Measurements from ENCODE around the gene ATAD3B. TPM values are rescaled to one million over a fixed set of nuclear protein-coding genes. Genes with fewer than 3 reads are reported as not detected.

ATAD3B gene
- total and polyA plus RNA-seq, 4 donors, result 6.4 to 14.3 (median 10.3) TPM

- Histone ChIP-seq H3K4me3 (ENCODE audit: low read depth in 1 of 3, low read length in 3 of 3) (no peak overlapping the region), H3K36me3 (ENCODE audit: control insufficient read depth in 4 of 4, insufficient read depth in 3 of 4, low read depth in 1 of 4, low read length in 3 of 4) (peaks cover 0 to 8% (median 1%) of the 10 kb centered on the region in 4 donors), H3K9ac (ENCODE audit: low read depth in 1 of 2, low read length in 2 of 2) (no peak overlapping the region), H3K27ac (ENCODE audit: low read depth in 1 of 2, low read length in 2 of 2) (no peak overlapping the region), H3K27me3 (ENCODE audit: control insufficient read depth in 4 of 4, insufficient read depth in 4 of 4, low read length in 3 of 4) (no peaks in the 10 kb centered on the region), H3K4me1 (ENCODE audit: control insufficient read depth in 4 of 4, insufficient read depth in 4 of 4, low read length in 3 of 4) (peaks cover 0 to 7% (median 5%) of the 10 kb centered on the region in 4 donors), H3K9me3 (ENCODE audit: control insufficient read depth in 4 of 4, low read length in 3 of 4) (no peaks in the 10 kb centered on the region)
- 94% methylated on average over 15 of the region's 15 CpGs for WGBS
- no peak for DNase-seq (ENCODE audit: low spot score)
- TF ChIP-seq GABPA (IDR thresholded peaks at IDR 0.05 in 1 of 2, conservative IDR thresholded peaks at IDR 0.05 in 1 of 2), result no peak
- TF ChIP-seq EGR1 (IDR thresholded peaks at IDR 0.05; ENCODE audit: low read depth in 2 of 2), result no peak
- no peak for TF ChIP-seq RXRA (IDR thresholded peaks at IDR 0.05)
- no peak for TF ChIP-seq HNF4A (conservative IDR thresholded peaks at IDR 0.05)
- TF ChIP-seq RAD21 (IDR thresholded peaks at IDR 0.05), result no peak
- TF ChIP-seq SP1 (IDR thresholded peaks at IDR 0.05), result no peak
- no peak for TF ChIP-seq FOXA2 (IDR thresholded peaks at IDR 0.05)
- TF ChIP-seq TAF1 (conservative IDR thresholded peaks at IDR 0.05), result no peak
- TF ChIP-seq MAX (IDR thresholded peaks at IDR 0.05), result no peak
Observed at GRCh38 chr1:1536938-1537546, 65.5 kb downstream of the ATAD3B start.

- no peak overlapping the region for H3K4me3 ChIP-seq (ENCODE audit: low read depth in 1 of 3, low read length in 3 of 3)
- H3K27me3 ChIP-seq (ENCODE audit: control insufficient read depth in 4 of 4, insufficient read depth in 4 of 4, low read length in 3 of 4), result no peaks in the 10 kb centered on the region
- H3K27ac ChIP-seq (ENCODE audit: low read depth in 1 of 2, low read length in 2 of 2), result no peak overlapping the region
- H3K4me1 ChIP-seq (ENCODE audit: control insufficient read depth in 4 of 4, insufficient read depth in 4 of 4, low read length in 3 of 4), result peaks cover 0 to 7% (median 5%) of the 10 kb centered on the region in 4 donors
- TF ChIP-seq JUND (IDR thresholded peaks at IDR 0.05), result no peak
- TF ChIP-seq HNF4G (IDR thresholded peaks at IDR 0.05), result no peak
- peaks cover 0 to 11% (median 1%) of the 10 kb centered on the region in 4 donors for H3K36me3 ChIP-seq (ENCODE audit: control insufficient read depth in 4 of 4, insufficient read depth in 3 of 4, low read depth in 1 of 4, low read length in 3 of 4)
- 96% methylated on average over 32 of the region's 32 CpGs for WGBS
- no peaks in the 10 kb centered on the region for H3K9me3 ChIP-seq (ENCODE audit: control insufficient read depth in 4 of 4, low read length in 3 of 4)
- no peak for DNase-seq (ENCODE audit: low spot score)
- no peak overlapping the region for H3K9ac ChIP-seq (ENCODE audit: low read depth in 1 of 2, low read length in 2 of 2)
Observed at GRCh38 chr1:1537626-1538250, 66.2 kb downstream of the ATAD3B start.

GRCh38 chr1:1538334-1538733 is 66.8 kb downstream of the ATAD3B start:
- H3K9me3 ChIP-seq (ENCODE audit: control insufficient read depth in 4 of 4, low read length in 3 of 4), result no peaks in the 10 kb centered on the region
- DNase-seq (ENCODE audit: low spot score), result no peak
- TF ChIP-seq HNF4G (IDR thresholded peaks at IDR 0.05) (no peak), EGR1 (IDR thresholded peaks at IDR 0.05; ENCODE audit: low read depth in 2 of 2) (no peak), REST (IDR thresholded peaks at IDR 0.05) (no peak)
- TF ChIP-seq, protein P1, sequence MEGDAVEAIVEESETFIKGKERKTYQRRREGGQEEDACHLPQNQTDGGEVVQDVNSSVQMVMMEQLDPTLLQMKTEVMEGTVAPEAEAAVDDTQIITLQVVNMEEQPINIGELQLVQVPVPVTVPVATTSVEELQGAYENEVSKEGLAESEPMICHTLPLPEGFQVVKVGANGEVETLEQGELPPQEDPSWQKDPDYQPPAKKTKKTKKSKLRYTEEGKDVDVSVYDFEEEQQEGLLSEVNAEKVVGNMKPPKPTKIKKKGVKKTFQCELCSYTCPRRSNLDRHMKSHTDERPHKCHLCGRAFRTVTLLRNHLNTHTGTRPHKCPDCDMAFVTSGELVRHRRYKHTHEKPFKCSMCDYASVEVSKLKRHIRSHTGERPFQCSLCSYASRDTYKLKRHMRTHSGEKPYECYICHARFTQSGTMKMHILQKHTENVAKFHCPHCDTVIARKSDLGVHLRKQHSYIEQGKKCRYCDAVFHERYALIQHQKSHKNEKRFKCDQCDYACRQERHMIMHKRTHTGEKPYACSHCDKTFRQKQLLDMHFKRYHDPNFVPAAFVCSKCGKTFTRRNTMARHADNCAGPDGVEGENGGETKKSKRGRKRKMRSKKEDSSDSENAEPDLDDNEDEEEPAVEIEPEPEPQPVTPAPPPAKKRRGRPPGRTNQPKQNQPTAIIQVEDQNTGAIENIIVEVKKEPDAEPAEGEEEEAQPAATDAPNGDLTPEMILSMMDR (IDR thresholded peaks at IDR 0.05; ENCODE audit: low read depth, low read length, missing input control), result no peak
- H3K4me1 ChIP-seq (ENCODE audit: control insufficient read depth in 4 of 4, insufficient read depth in 4 of 4, low read length in 3 of 4), result peaks cover 0 to 12% (median 5%) of the 10 kb centered on the region in 4 donors
- peaks cover 0 to 17% (median 1%) of the 10 kb centered on the region in 4 donors for H3K36me3 ChIP-seq (ENCODE audit: control insufficient read depth in 4 of 4, insufficient read depth in 3 of 4, low read depth in 1 of 4, low read length in 3 of 4)
- no peak overlapping the region for H3K4me3 ChIP-seq (ENCODE audit: low read depth in 1 of 3, low read length in 3 of 3)
- 94% methylated on average over 23 of the region's 23 CpGs for WGBS
- no peaks in the 10 kb centered on the region for H3K27me3 ChIP-seq (ENCODE audit: control insufficient read depth in 4 of 4, insufficient read depth in 4 of 4, low read length in 3 of 4)
- no peak overlapping the region for H3K27ac ChIP-seq (ENCODE audit: low read depth in 1 of 2, low read length in 2 of 2)
- H3K9ac ChIP-seq (ENCODE audit: low read depth in 1 of 2, low read length in 2 of 2), result no peak overlapping the region

All from liver (tissue), 9 donors.